Suppressor macrophage treated with lipopolysaccharide for 4 hours (primary cell): ENCODE measurements around the gene LIPE.

Experiments
- DNase-seq: peaks from one replicate; pipeline ENCODE4 v3.0.0-alpha.2; 2020

Gene LIPE

GRCh38 chr19:42445948-42446347, 18.8 kb upstream of the LIPE start:
- DNase-seq: no peak

GRCh38 chr19:42443944-42444398, 16.8 kb upstream of the LIPE start:
- no peak for DNase-seq

GRCh38 chr19:42442833-42443232, 15.6 kb upstream of the LIPE start, which contains the start of gene CXCL17:
Gene CXCL17 (minus strand): TSS chr19:42442946. CDS start chr19:42442832, 114 bp downstream.
- no peak for DNase-seq

- no peak for DNase-seq
Observed at GRCh38 chr19:42441049-42441445, 13.9 kb upstream of the LIPE start.

GRCh38 chr19:42440357-42441048, 13.3 kb upstream of the LIPE start:
- DNase-seq: peak; percentile 89

- DNase-seq: no peak
Observed at GRCh38 chr19:42436006-42436405, 8.8 kb upstream of the LIPE start.

GRCh38 chr19:42435316-42435715, 8.1 kb upstream of the LIPE start:
- DNase-seq: no peak

GRCh38 chr19:42433503-42434260, 6.5 kb upstream of the LIPE start:
- DNase-seq: peak; percentile 58

- DNase-seq: no peak
Observed at GRCh38 chr19:42431486-42431885, 4.3 kb upstream of the LIPE start.

- no peak for DNase-seq
Observed at GRCh38 chr19:42428676-42429075, 1.5 kb upstream of the LIPE start.

- no peak for DNase-seq
Observed at GRCh38 chr19:42426643-42427042, 545 bp downstream of the LIPE start.

GRCh38 chr19:42424712-42425131, 2.5 kb downstream of the LIPE start:
- DNase-seq: no peak

GRCh38 chr19:42424345-42424707, 2.9 kb downstream of the LIPE start:
- no peak for DNase-seq

- DNase-seq: peak; percentile 81
Observed at GRCh38 chr19:42423462-42424344, 3.5 kb downstream of the LIPE start.

GRCh38 chr19:42422901-42423461, 4.2 kb downstream of the LIPE start:
- DNase-seq: no peak

- no peak for DNase-seq
Observed at GRCh38 chr19:42422092-42422900, 4.9 kb downstream of the LIPE start.

GRCh38 chr19:42421591-42422031, 5.6 kb downstream of the LIPE start:
- DNase-seq: no peak

- DNase-seq: no peak
Observed at GRCh38 chr19:42421101-42421500, 6.1 kb downstream of the LIPE start.

- peak; percentile 53 for DNase-seq
Observed at GRCh38 chr19:42420055-42420544, 7.1 kb downstream of the LIPE start.

GRCh38 chr19:42419309-42419708, 7.9 kb downstream of the LIPE start:
- no peak for DNase-seq

GRCh38 chr19:42412661-42413076, 14.5 kb downstream of the LIPE start:
- no peak for DNase-seq

- DNase-seq: no peak
Observed at GRCh38 chr19:42412227-42412626, 15.0 kb downstream of the LIPE start.
